PC-9 (cell line): Measurements from ENCODE around the gene IP6K3.

Experiments
- EZH2 ChIP-seq: fragments of 200-600 bp; sonication (generic); IDR thresholded peaks from 2 replicates; pipeline ENCODE4 v1.8.0; 2017; ENCODE audit warnings: antibody characterized with exemption, low read depth
- TF ChIP-seq, protein P1 (sequence below): fragments of 200-600 bp; sonication (generic); conservative IDR thresholded peaks from 2 replicates; pipeline ENCODE4 v1.6.1; 2017; ENCODE audit warnings: mixed run types, antibody characterized with exemption, mild to moderate bottlenecking, moderate library complexity

DNA sequence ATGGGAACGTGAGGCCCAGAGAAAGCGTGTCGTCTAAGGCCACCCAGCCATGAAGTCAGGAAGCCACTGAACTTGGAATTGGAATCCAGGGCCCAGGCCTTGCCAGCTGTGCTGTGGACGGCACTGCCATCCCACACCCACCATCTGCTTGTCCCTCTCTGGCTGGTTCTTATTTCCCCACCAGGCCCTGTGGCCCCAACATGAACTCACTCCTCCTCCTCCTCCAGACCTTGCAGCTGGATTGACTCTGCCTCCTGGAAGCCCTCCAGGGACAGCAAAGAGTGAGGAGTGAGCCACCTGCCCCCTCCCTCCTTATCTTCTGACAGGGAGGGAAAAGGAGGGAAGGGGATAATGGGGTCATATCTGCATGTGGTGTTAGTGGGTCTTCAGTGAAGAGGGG lies 16.0 kb upstream of the IP6K3 start:
- TF ChIP-seq, protein P1, sequence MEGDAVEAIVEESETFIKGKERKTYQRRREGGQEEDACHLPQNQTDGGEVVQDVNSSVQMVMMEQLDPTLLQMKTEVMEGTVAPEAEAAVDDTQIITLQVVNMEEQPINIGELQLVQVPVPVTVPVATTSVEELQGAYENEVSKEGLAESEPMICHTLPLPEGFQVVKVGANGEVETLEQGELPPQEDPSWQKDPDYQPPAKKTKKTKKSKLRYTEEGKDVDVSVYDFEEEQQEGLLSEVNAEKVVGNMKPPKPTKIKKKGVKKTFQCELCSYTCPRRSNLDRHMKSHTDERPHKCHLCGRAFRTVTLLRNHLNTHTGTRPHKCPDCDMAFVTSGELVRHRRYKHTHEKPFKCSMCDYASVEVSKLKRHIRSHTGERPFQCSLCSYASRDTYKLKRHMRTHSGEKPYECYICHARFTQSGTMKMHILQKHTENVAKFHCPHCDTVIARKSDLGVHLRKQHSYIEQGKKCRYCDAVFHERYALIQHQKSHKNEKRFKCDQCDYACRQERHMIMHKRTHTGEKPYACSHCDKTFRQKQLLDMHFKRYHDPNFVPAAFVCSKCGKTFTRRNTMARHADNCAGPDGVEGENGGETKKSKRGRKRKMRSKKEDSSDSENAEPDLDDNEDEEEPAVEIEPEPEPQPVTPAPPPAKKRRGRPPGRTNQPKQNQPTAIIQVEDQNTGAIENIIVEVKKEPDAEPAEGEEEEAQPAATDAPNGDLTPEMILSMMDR, result no peak
- TF ChIP-seq EZH2, result no peak
